ENCODE data around the gene GAMT. TPM values are rescaled to one million over a fixed set of nuclear protein-coding genes. Genes with fewer than 3 reads are reported as not detected.

The GAMT gene
- total RNA-seq, 1 experiment from 2014 or later: 27.7 TPM

GRCh38 chr19:1396768-1397679 is 4.3 kb downstream of the GAMT start (continued):
- TF ChIP-seq SOX15 (CRISPR knock-in tag; IDR thresholded peaks at IDR 0.05): no peak
- no peak for TF ChIP-seq E2F4 (CRISPR knock-in tag; IDR thresholded peaks at IDR 0.05; ENCODE audit: borderline replicate concordance, low read depth)
- no peak for TF ChIP-seq SMAD3 (CRISPR knock-in tag; IDR thresholded peaks at IDR 0.05; ENCODE audit: borderline replicate concordance)
- no peak for TF ChIP-seq ATF1 (CRISPR knock-in tag; IDR thresholded peaks at IDR 0.05)
- no peak for TF ChIP-seq CREM (CRISPR knock-in tag; IDR thresholded peaks at IDR 0.05)

- Mint-ChIP-seq H3K27me3 (ENCODE audit: low read depth) (no peaks in the 10 kb centered on the region; the same call in 1 of the 2 replicates), H3K9me3 (no peaks in the 10 kb centered on the region), H3K27ac (no peak overlapping the region), H3K4me1 (no peaks in the 10 kb centered on the region), H3K36me3 (peaks cover 8% of the 10 kb centered on the region), H3K4me3 (no peak overlapping the region)
- ChIA-PET POLR2A (no interaction called here), CTCF (interaction anchor here (1.0 to 2.0 kb wide), 3 partner anchors 81 to 130 kb away, joined by 3 to 12 read pairs (median 5); no protein-coding TSS in a partner anchor)
- DNase-seq (ENCODE audit: low spot score) (no peak), ATAC-seq (0 out of 2 replicates have a peak, but pooled peaks have one; percentile 5)
- TF ChIP-seq E2F5 (CRISPR knock-in tag; IDR thresholded peaks at IDR 0.05): no peak
- TF ChIP-seq E2F4 (CRISPR knock-in tag; IDR thresholded peaks at IDR 0.05; ENCODE audit: borderline replicate concordance, low read depth): 0 out of 2 replicates have a peak, but pooled peaks have one; percentile 31
- TF ChIP-seq ATF1 (CRISPR knock-in tag; IDR thresholded peaks at IDR 0.05): no peak
- peak; percentile 49; the same call in 1 of the 2 replicates for TF ChIP-seq FOXP1 (CRISPR knock-in tag; IDR thresholded peaks at IDR 0.05; ENCODE audit: borderline replicate concordance)
- TF ChIP-seq OVOL2 (CRISPR knock-in tag; IDR thresholded peaks at IDR 0.05; ENCODE audit: borderline replicate concordance): no peak
- no peak for TF ChIP-seq SP1 (CRISPR knock-in tag; conservative IDR thresholded peaks at IDR 0.05)
- no peak for TF ChIP-seq ZNF263 (CRISPR knock-in tag; IDR thresholded peaks at IDR 0.05; ENCODE audit: low read depth)
- TF ChIP-seq ZNF396 (CRISPR knock-in tag; IDR thresholded peaks at IDR 0.05; ENCODE audit: borderline replicate concordance): no peak
- no peak for TF ChIP-seq ZBTB21 (CRISPR knock-in tag; IDR thresholded peaks at IDR 0.05; ENCODE audit: borderline replicate concordance)
Observed at GRCh38 chr19:1396019-1396767, 5.1 kb downstream of the GAMT start.

- TF ChIP-seq, protein P1, sequence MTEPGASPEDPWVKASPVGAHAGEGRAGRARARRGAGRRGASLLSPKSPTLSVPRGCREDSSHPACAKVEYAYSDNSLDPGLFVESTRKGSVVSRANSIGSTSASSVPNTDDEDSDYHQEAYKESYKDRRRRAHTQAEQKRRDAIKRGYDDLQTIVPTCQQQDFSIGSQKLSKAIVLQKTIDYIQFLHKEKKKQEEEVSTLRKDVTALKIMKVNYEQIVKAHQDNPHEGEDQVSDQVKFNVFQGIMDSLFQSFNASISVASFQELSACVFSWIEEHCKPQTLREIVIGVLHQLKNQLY (CRISPR knock-in tag; IDR thresholded peaks at IDR 0.05): no peak
- no peak for TF ChIP-seq ZNF263 (CRISPR knock-in tag; IDR thresholded peaks at IDR 0.05; ENCODE audit: low read depth)
- 0 out of 2 replicates have a peak, but pooled peaks have one; percentile 6 for TF ChIP-seq E2F4 (CRISPR knock-in tag; IDR thresholded peaks at IDR 0.05; ENCODE audit: borderline replicate concordance, low read depth)
- 0 out of 2 replicates have a peak, but pooled peaks have one; percentile 17 for TF ChIP-seq NR2C2 (CRISPR knock-in tag; IDR thresholded peaks at IDR 0.05)
- no peak for TF ChIP-seq ZNF121 (CRISPR knock-in tag; IDR thresholded peaks at IDR 0.05)
- TF ChIP-seq E2F1 (CRISPR knock-in tag; IDR thresholded peaks at IDR 0.05): no peak
- no peaks in the 10 kb centered on the region for H3K4me1 Mint-ChIP-seq
- no peaks in the 10 kb centered on the region; the same call in 1 of the 2 replicates for H3K27me3 Mint-ChIP-seq (ENCODE audit: low read depth)
- H3K36me3 Mint-ChIP-seq: peaks cover 10% of the 10 kb centered on the region
- ChIA-PET CTCF (interaction anchor here (0.7 kb wide), 1 partner anchor 151 kb away, joined by 3 read pairs; no protein-coding TSS in a partner anchor), POLR2A (no interaction called here)
- H3K4me3 Mint-ChIP-seq: no peak overlapping the region
- DNase-seq (ENCODE audit: low spot score) (no peak), ATAC-seq (no peak)
- H3K27ac Mint-ChIP-seq: no peak overlapping the region
- H3K9me3 Mint-ChIP-seq: no peaks in the 10 kb centered on the region
Observed at GRCh38 chr19:1395194-1396018, 5.9 kb downstream of the GAMT start.
